Mesenchymal stem cell (in vitro differentiated cells and primary cell): ENCODE results near the gene TMEM151A.
"Not testable (repeated sequence)": the region's sequence is repeated elsewhere in the genome, so short reads cannot be mapped to it uniquely, and the experiment has no call there.

Source experiments
- DNase-seq: peaks from one replicate; pipeline ENCODE4 v3.0.0-alpha.2; 2013
- H2AFZ ChIP-seq: one replicate; pipeline ENCODE4 v1.6.1; 2013; ENCODE audit warnings: low read depth, mild to moderate bottlenecking, control low read depth, inconsistent platforms, low read length, moderate library complexity
- H2AK5ac ChIP-seq: 2 replicates; pipeline ENCODE4 v1.6.1; 2013; ENCODE audit warnings: low read length, moderate library complexity, mild to moderate bottlenecking, inconsistent platforms; ENCODE audit not compliant: severe bottlenecking
- H2BK120ac ChIP-seq: one replicate; pipeline ENCODE4 v1.6.1; 2013; ENCODE audit warnings: low read depth, mild to moderate bottlenecking, inconsistent platforms, low read length, moderate library complexity
- H2BK12ac ChIP-seq, 2 experiments: one replicate each; pipeline ENCODE4 v1.6.1; 2013; ENCODE audit warnings: inconsistent platforms in 2 of 2, low read length in 2 of 2, mild to moderate bottlenecking in 2 of 2, moderate library complexity in 2 of 2, control low read depth in 1 of 2
- H2BK15ac ChIP-seq: one replicate; pipeline ENCODE4 v1.6.1; 2013; ENCODE audit warnings: mild to moderate bottlenecking, low read depth, inconsistent platforms; ENCODE audit not compliant: poor library complexity, severe bottlenecking
- H2BK5ac ChIP-seq: 2 replicates; pipeline ENCODE4 v1.6.1; 2013; ENCODE audit warnings: low read depth, mild to moderate bottlenecking, low read length, control low read depth, inconsistent platforms; ENCODE audit not compliant: poor library complexity, severe bottlenecking
- H3K14ac ChIP-seq, 2 experiments: one replicate each; pipeline ENCODE4 v1.6.1; 2013; ENCODE audit warnings: inconsistent platforms in 2 of 2, low read length in 2 of 2, control low read depth in 1 of 2, mild to moderate bottlenecking in 1 of 2, moderate library complexity in 1 of 2
- H3K18ac ChIP-seq, 2 experiments: one replicate each; pipeline ENCODE4 v1.6.1; 2013; ENCODE audit warnings: inconsistent platforms in 2 of 2, low read length in 2 of 2, control low read depth in 1 of 2, low read depth in 1 of 2, mild to moderate bottlenecking in 1 of 2
- H3K23ac ChIP-seq, 2 experiments: one replicate each; pipeline ENCODE4 v1.6.1; 2013; ENCODE audit warnings: inconsistent platforms in 2 of 2, low read length in 2 of 2, mild to moderate bottlenecking in 2 of 2, moderate library complexity in 2 of 2, control low read depth in 1 of 2
- H3K27ac ChIP-seq: 2 replicates; pipeline ENCODE4 v1.5.1; 2013; ENCODE audit warnings: mild to moderate bottlenecking, moderate library complexity, low read length, control low read depth, inconsistent platforms; ENCODE audit not compliant: poor library complexity, severe bottlenecking
- H3K27me3 ChIP-seq, 2 experiments: 2 replicates each; pipeline versions ENCODE4 v1.6.1 to v1.7.0; 2013; ENCODE audit warnings: low read length in 2 of 2, mild to moderate bottlenecking in 2 of 2, moderate library complexity in 2 of 2, control low read depth in 1 of 2, inconsistent platforms in 1 of 2; ENCODE audit not compliant: control insufficient read depth in 1 of 2, insufficient read depth in 1 of 2
- H3K36me3 ChIP-seq, 2 experiments: 2 replicates each; pipeline versions ENCODE4 v1.6.1 to v1.7.0; 2013; ENCODE audit warnings: low read length in 2 of 2, control low read depth in 1 of 2, inconsistent platforms in 1 of 2, low read depth in 1 of 2, mild to moderate bottlenecking in 1 of 2; ENCODE audit not compliant: insufficient read depth in 2 of 2, control insufficient read depth in 1 of 2
- H3K4ac ChIP-seq, 2 experiments: one replicate each; pipeline ENCODE4 v1.6.1; 2013; ENCODE audit warnings: inconsistent platforms in 2 of 2, low read length in 2 of 2, mild to moderate bottlenecking in 2 of 2, moderate library complexity in 2 of 2, control low read depth in 1 of 2, low read depth in 1 of 2
- H3K4me1 ChIP-seq: 2 replicates; pipeline ENCODE4 v1.6.1; 2013; ENCODE audit warnings: low read depth, low read length, control low read depth; ENCODE audit not compliant: control insufficient read depth, insufficient read depth
- H3K4me2 ChIP-seq: 2 replicates; pipeline ENCODE4 v1.6.1; 2013; ENCODE audit warnings: low read length, mild to moderate bottlenecking, inconsistent platforms; ENCODE audit not compliant: poor library complexity, severe bottlenecking
- H3K4me3 ChIP-seq, 2 experiments: 2 replicates each; pipeline versions ENCODE4 v1.5.1 to v1.7.0; 2013; ENCODE audit warnings: low read length in 2 of 2, mild to moderate bottlenecking in 2 of 2, control low read depth in 1 of 2, low read depth in 1 of 2; ENCODE audit not compliant: insufficient read depth in 1 of 2
- H3K79me1 ChIP-seq: replicated peaks from 2 replicates; pipeline ENCODE4 v1.6.1; 2013; ENCODE audit warnings: mild to moderate bottlenecking, control low read depth, low read length, inconsistent platforms; ENCODE audit not compliant: poor library complexity, severe bottlenecking
- H3K9ac ChIP-seq: 2 replicates; pipeline ENCODE4 v1.7.0; 2013; ENCODE audit warnings: mild to moderate bottlenecking, low read length, moderate library complexity
- H3K9me3 ChIP-seq: 2 replicates; pipeline ENCODE4 v1.7.0; 2013; ENCODE audit warnings: mild to moderate bottlenecking, low read length; ENCODE audit not compliant: control insufficient read depth
- H4K8ac ChIP-seq: one replicate; pipeline ENCODE4 v1.6.1; 2013; ENCODE audit warnings: inconsistent platforms, mild to moderate bottlenecking, low read length, moderate library complexity
- H4K91ac ChIP-seq: one replicate; pipeline ENCODE4 v1.6.1; 2013; ENCODE audit warnings: mild to moderate bottlenecking, low read length, inconsistent platforms
- WGBS: methylation state at CpG from one replicate; pipeline ENCODE4 v1.1.7; 2013; ENCODE audit warnings: mixed read lengths; 5-methylcytosine and 5-hydroxymethylcytosine counted together

Gene TMEM151A

DNA sequence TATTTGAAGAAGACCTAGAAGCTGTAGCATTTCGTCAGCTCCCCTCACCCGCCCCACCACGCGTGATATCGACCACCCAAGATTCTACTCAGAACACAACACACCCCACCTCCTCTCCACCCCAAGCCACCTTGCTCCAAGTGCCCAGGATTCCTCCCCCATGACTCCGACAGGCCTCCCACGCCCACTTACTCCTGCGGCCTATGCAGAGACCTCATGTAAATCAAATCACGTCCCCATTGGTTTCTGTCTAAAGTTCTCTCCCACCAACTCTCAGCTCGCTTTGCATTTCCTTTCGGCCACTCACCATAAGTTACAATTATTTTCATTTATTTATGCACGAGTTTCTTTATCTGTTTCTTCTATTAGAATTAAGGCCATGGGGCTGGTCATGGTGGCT lies 11.0 kb downstream of the TMEM151A start:
- Histone ChIP-seq H3K27me3 (peaks cover 9 to 11% of the 10 kb centered on the region in 2 experiments), H3K4me3 (no peak overlapping the region), H3K9ac (no peak overlapping the region), H3K4ac (no peak overlapping the region), H3K14ac (no peak overlapping the region), H3K4me2 (no peak overlapping the region), H3K4me1 (no peaks in the 10 kb centered on the region), H2BK120ac (no peak overlapping the region), H3K9me3 (no peaks in the 10 kb centered on the region), H3K23ac (no peak overlapping the region), H3K27ac (no peak overlapping the region), H2BK5ac (no peak overlapping the region), H4K91ac (no peak overlapping the region), H2BK15ac (no peak overlapping the region), H3K36me3 (no peaks in the 10 kb centered on the region), H2BK12ac (no peak overlapping the region), H3K18ac (no peak overlapping the region), H2AK5ac (no peak overlapping the region), H3K79me1 (no peaks in the 10 kb centered on the region), H4K8ac (no peak overlapping the region), H2AFZ (no peak overlapping the region)
- 94% methylated on average over 12 of the region's 12 CpGs for WGBS
- no peak for DNase-seq

DNA sequence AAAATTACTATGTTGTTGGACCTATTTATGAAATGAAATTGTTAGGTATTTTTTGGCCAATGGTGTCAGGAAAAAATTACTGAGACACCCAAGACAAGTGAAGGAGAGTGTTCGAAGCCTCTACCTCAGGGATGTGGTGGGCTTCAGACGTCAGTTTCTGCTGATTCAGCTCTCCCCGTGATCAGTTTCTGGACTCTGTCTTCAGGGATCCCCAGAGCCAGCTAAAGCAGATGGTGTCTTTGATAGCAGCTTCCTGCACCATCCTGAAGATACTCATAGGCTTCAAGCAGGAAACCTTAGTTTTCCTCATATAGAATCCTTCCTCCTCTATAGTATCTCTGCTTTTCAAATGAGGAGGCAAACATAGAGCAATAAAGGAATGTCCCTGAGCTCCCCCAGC lies 17.8 kb downstream of the TMEM151A start:
- WGBS: 35% methylated on average over 3 of the region's 3 CpGs

DNA sequence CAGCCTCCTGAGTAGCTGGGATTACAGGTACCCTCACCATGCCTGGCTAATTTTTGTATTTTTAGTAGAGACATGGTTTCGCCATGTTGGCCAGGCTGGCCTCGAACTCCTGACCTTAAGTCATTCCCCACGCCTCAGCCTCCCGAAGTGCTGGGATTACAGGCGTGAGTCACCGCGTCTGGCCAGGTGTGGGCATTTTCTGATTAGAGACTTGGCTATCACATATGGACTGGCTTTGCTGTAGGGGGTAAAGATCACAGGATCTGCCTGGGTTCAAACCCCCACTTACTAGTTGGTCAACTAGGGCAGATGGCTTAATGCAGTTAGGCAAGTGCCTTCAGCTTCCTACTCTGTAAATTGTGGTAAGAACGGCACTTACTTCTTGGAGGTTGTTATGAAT lies 18.6 kb downstream of the TMEM151A start:
- H3K9ac ChIP-seq: no peak overlapping the region
- H2BK5ac ChIP-seq: no peak overlapping the region
- no peak overlapping the region for H3K4me3 ChIP-seq
- H2AK5ac ChIP-seq: no peak overlapping the region
- H4K91ac ChIP-seq: no peak overlapping the region
- H2AFZ ChIP-seq: no peak overlapping the region
- no peaks in the 10 kb centered on the region for H3K9me3 ChIP-seq
- peaks cover 2 to 5% of the 10 kb centered on the region in 2 experiments for H3K27me3 ChIP-seq
- H3K18ac ChIP-seq: no peak overlapping the region
- H3K36me3 ChIP-seq: peaks cover 0 to 11% of the 10 kb centered on the region in 2 experiments
- no peak overlapping the region for H3K4me2 ChIP-seq
- H3K27ac ChIP-seq: no peak overlapping the region
- no peak overlapping the region for H3K14ac ChIP-seq
- H4K8ac ChIP-seq: no peak overlapping the region
- no peak for DNase-seq
- no peaks in the 10 kb centered on the region for H3K79me1 ChIP-seq
- H3K23ac ChIP-seq: no peak overlapping the region
- H3K4ac ChIP-seq: no peak overlapping the region
- WGBS: 80% methylated on average over 8 of the region's 8 CpGs
- no peak overlapping the region for H2BK12ac ChIP-seq
- H2BK15ac ChIP-seq: no peak overlapping the region
- no peak overlapping the region for H2BK120ac ChIP-seq
- peaks cover 21% of the 10 kb centered on the region for H3K4me1 ChIP-seq

More for the DNA sequence above, 17.8 kb downstream of the TMEM151A start:
- Histone ChIP-seq H3K23ac (no peak overlapping the region), H4K8ac (no peak overlapping the region), H2AFZ (no peak overlapping the region), H3K4me3 (no peak overlapping the region), H3K27me3 (peaks cover 5% of the 10 kb centered on the region in 2 experiments), H3K36me3 (peaks cover 0 to 3% of the 10 kb centered on the region in 2 experiments), H2BK12ac (no peak overlapping the region), H3K9ac (no peak overlapping the region), H2AK5ac (no peak overlapping the region), H2BK120ac (no peak overlapping the region), H3K4me2 (no peak overlapping the region), H3K27ac (no peak overlapping the region), H2BK15ac (no peak overlapping the region), H4K91ac (no peak overlapping the region), H2BK5ac (no peak overlapping the region), H3K79me1 (no peaks in the 10 kb centered on the region), H3K18ac (no peak overlapping the region), H3K14ac (no peak overlapping the region), H3K4ac (no peak overlapping the region), H3K4me1 (peaks cover 17% of the 10 kb centered on the region), H3K9me3 (no peaks in the 10 kb centered on the region)
- no peak for DNase-seq

DNA sequence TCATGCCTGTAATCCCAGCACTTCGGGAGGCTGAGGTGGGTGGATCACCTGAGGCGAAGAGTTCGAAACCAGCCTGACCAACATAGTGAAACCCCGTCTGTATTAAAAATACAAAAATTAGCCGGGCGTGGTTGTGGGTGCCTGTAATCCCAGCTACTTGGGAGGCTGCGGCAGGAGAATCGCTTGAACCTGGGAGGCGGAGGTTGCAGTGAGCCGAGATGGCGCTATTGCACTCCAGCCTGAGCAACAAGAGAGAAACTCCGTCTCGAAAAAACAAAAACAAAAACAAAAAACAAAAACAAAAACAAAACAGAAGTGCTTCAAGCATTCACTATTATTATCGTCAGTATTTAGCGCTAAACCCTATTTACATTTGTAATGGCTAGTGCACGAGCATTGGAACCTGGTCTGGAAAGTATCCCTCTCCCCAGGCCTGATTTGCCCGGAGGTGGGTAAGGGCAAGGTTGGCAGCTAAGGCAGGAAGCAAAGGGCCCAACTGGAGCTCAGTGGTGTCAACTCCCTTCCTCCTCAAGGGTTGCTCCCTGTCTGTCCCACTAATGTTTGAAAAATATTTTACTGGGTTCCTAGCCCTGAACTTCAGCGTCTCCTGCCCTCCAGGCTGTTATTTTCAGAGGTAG lies 19.2 kb downstream of the TMEM151A start:
- not testable (repeated sequence) for H3K27me3 ChIP-seq
- peak overlapping the region; percentile 77 for H3K9ac ChIP-seq
- WGBS: 92% methylated on average over 16 of the region's 18 CpGs

More for the DNA sequence above, 19.2 kb downstream of the TMEM151A start:
- H3K27ac ChIP-seq, H3K23ac ChIP-seq, H3K14ac ChIP-seq, H3K79me1 ChIP-seq, H3K9me3 ChIP-seq, H4K91ac ChIP-seq, H3K4ac ChIP-seq, H2BK5ac ChIP-seq, H3K18ac ChIP-seq, H4K8ac ChIP-seq, H3K4me2 ChIP-seq, DNase-seq, H2AFZ ChIP-seq, H3K4me3 ChIP-seq, H2AK5ac ChIP-seq, H2BK120ac ChIP-seq, H2BK12ac ChIP-seq: not testable (repeated sequence)
- Histone ChIP-seq H3K36me3 (peaks cover 4 to 17% of the 10 kb centered on the region in 2 experiments), H2BK15ac (peak overlapping the region; percentile 92), H3K4me1 (peaks cover 25% of the 10 kb centered on the region)
